DND-41 (cell line): Measurements from ENCODE around the gene APOBEC3H.

Experiments
- ATAC-seq: fragments of 200-7000 bp; cut with Tn5 transposase; 3 replicates; pipeline ENCODE4 v1.9.1; 2021; ENCODE audit warnings: low read depth; ENCODE audit not compliant: insufficient read depth
- DNase-seq: peaks from one replicate; pipeline ENCODE4 v3.0.0-alpha.2; 2020
- H2AFZ ChIP-seq: 2 replicates; pipeline ENCODE4 v1.6.0; 2012; ENCODE audit warnings: low read depth, low read length
- H3K27ac ChIP-seq: 2 replicates; pipeline ENCODE4 v1.5.1; 2012; ENCODE audit warnings: low read length, inconsistent platforms
- H3K27me3 ChIP-seq: fragments of 200-600 bp; sonication (generic); 2 replicates; pipeline ENCODE4 v1.6.0; 2012; ENCODE audit warnings: low read length, mild to moderate bottlenecking, inconsistent platforms; ENCODE audit not compliant: insufficient read depth, poor library complexity
- H3K36me3 ChIP-seq: 2 replicates; pipeline ENCODE4 v1.5.1; 2012; ENCODE audit warnings: low read length, inconsistent platforms; ENCODE audit not compliant: insufficient read depth
- H3K4me1 ChIP-seq: 2 replicates; pipeline ENCODE4 v1.5.1; 2012; ENCODE audit warnings: mild to moderate bottlenecking, low read length; ENCODE audit not compliant: insufficient read depth
- H3K4me2 ChIP-seq: 2 replicates; pipeline ENCODE4 v1.6.0; 2012; ENCODE audit warnings: mild to moderate bottlenecking, moderate library complexity, low read length, inconsistent platforms; ENCODE audit not compliant: insufficient read depth
- H3K4me3 ChIP-seq, 2 experiments: fragments of 200-600 bp in 1 of 2; shearing (Covaris generic) in 1 of 2; 2 replicates each; pipeline ENCODE4 v1.5.1; 2012 to 2016; ENCODE audit warnings: inconsistent platforms in 2 of 2, low read length in 2 of 2, mild to moderate bottlenecking in 2 of 2, low read depth in 1 of 2, moderate library complexity in 1 of 2
- H3K79me2 ChIP-seq: 2 replicates; pipeline ENCODE4 v1.6.0; 2012; ENCODE audit warnings: low read length, inconsistent platforms; ENCODE audit not compliant: insufficient read depth
- H3K9ac ChIP-seq: 2 replicates; pipeline ENCODE4 v1.6.0; 2012; ENCODE audit warnings: low read depth, mild to moderate bottlenecking, inconsistent platforms, low read length, moderate library complexity
- H3K9me3 ChIP-seq: 2 replicates; pipeline ENCODE4 v1.5.1; 2012; ENCODE audit warnings: low read length, moderate library complexity, mild to moderate bottlenecking, inconsistent platforms; ENCODE audit not compliant: insufficient read depth, severe bottlenecking
- H4K20me1 ChIP-seq: 2 replicates; pipeline ENCODE4 v1.6.0; 2012; ENCODE audit warnings: low read length; ENCODE audit not compliant: insufficient read depth
- CTCF ChIP-seq: IDR thresholded peaks from 2 replicates; pipeline ENCODE4 v1.5.1; 2012; ENCODE audit warnings: borderline replicate concordance, low read length, moderate library complexity, mild to moderate bottlenecking; ENCODE audit not compliant: poor library complexity, severe bottlenecking; ENCODE audit errors: extremely low read depth
- EZH2 ChIP-seq: IDR thresholded peaks from 3 replicates; pipeline ENCODE4 v1.6.1; 2012; ENCODE audit warnings: borderline replicate concordance, low read depth, mild to moderate bottlenecking, moderate library complexity, low read length, inconsistent platforms; ENCODE audit not compliant: severe bottlenecking

The APOBEC3H gene

GRCh38 chr22:39146256-39147101, 49.4 kb downstream of the APOBEC3H start:
- peak overlapping the region; percentile 86; the same call in 1 of the 2 replicates for H3K9ac ChIP-seq
- no peak for DNase-seq
- H4K20me1 ChIP-seq, result peaks cover 4% of the 10 kb centered on the region; the same call in 1 of the 2 replicates
- no peak for TF ChIP-seq CTCF
- TF ChIP-seq EZH2, result no peak
- H3K27me3 ChIP-seq, result no peaks in the 10 kb centered on the region
- H3K79me2 ChIP-seq, result peaks cover 9% of the 10 kb centered on the region; the same call in 1 of the 2 replicates
- no peaks in the 10 kb centered on the region for H3K9me3 ChIP-seq
- H3K4me2 ChIP-seq, result peak overlapping the region; percentile 92
- H3K36me3 ChIP-seq, result peaks cover 21% of the 10 kb centered on the region
- no peak for ATAC-seq
- peak overlapping the region; percentile 68 for H3K27ac ChIP-seq
- peaks cover 41% of the 10 kb centered on the region for H3K4me1 ChIP-seq
- H2AFZ ChIP-seq, result peak overlapping the region; percentile 69; the same call in 1 of the 2 replicates
- H3K4me3 ChIP-seq, result peak overlapping the region in 1 of 2 experiments; percentile 55; a peak in 3 of 4 replicates

- peaks cover 4% of the 10 kb centered on the region; the same call in 1 of the 2 replicates for H4K20me1 ChIP-seq
- TF ChIP-seq EZH2 (no peak), CTCF (no peak)
- ATAC-seq, result no peak
- H3K27me3 ChIP-seq, result no peaks in the 10 kb centered on the region
- H3K4me1 ChIP-seq, result peaks cover 48% of the 10 kb centered on the region
- no peak overlapping the region for H3K27ac ChIP-seq
- no peak for DNase-seq
- no peak overlapping the region for H3K4me2 ChIP-seq
- H2AFZ ChIP-seq, result no peak overlapping the region
- H3K9me3 ChIP-seq, result no peaks in the 10 kb centered on the region
- H3K36me3 ChIP-seq, result peaks cover 21% of the 10 kb centered on the region
- no peak overlapping the region for H3K9ac ChIP-seq
- no peak overlapping the region for H3K4me3 ChIP-seq
- H3K79me2 ChIP-seq, result peaks cover 16% of the 10 kb centered on the region; the same call in 1 of the 2 replicates
Measured at GRCh38 chr22:39147335-39148025, 50.4 kb downstream of the APOBEC3H start.

- Histone ChIP-seq H3K4me1 (peaks cover 53% of the 10 kb centered on the region), H3K79me2 (peaks cover 16% of the 10 kb centered on the region; the same call in 1 of the 2 replicates), H3K36me3 (peaks cover 21% of the 10 kb centered on the region), H3K27me3 (no peaks in the 10 kb centered on the region), H3K9me3 (no peaks in the 10 kb centered on the region), H2AFZ (no peak overlapping the region), H3K4me3 (no peak overlapping the region), H3K27ac (no peak overlapping the region), H3K4me2 (no peak overlapping the region), H3K9ac (no peak overlapping the region), H4K20me1 (peaks cover 4% of the 10 kb centered on the region; the same call in 1 of the 2 replicates)
- ATAC-seq (no peak), DNase-seq (no peak)
- TF ChIP-seq CTCF (no peak), EZH2 (no peak)
Measured at GRCh38 chr22:39148026-39148726, 51.1 kb downstream of the APOBEC3H start.
